DMS 273 (cell line): ENCODE measurements around the gene DBI.
A peak's percentile ranks its signal among the peaks of the same experiment; 100 is the strongest.
"Not testable (repeated sequence)": the region's sequence is repeated elsewhere in the genome, so short reads cannot be mapped to it uniquely, and the experiment has no call there.

ENCODE experiments used
- DNase-seq: peaks from one replicate; lab custom pipeline; 2025; ENCODE audit not compliant: unreplicated experiment; lab: John Stamatoyannopoulos, UW

DBI gene

GRCh38 chr2:119393971-119394748, 27.4 kb downstream of the DBI start:
- DNase-seq: no peak

- no peak for DNase-seq
Observed at GRCh38 chr2:119397196-119397595, 30.4 kb downstream of the DBI start.

- no peak for DNase-seq
Observed at GRCh38 chr2:119402106-119402505, 35.3 kb downstream of the DBI start.

- no peak for DNase-seq
Observed at GRCh38 chr2:119402645-119403560, 36.1 kb downstream of the DBI start.

- DNase-seq: not testable (repeated sequence)
Observed at GRCh38 chr2:119403618-119404017, 36.8 kb downstream of the DBI start.

- DNase-seq: no peak
Observed at GRCh38 chr2:119405151-119405550, 38.4 kb downstream of the DBI start.

GRCh38 chr2:119407430-119408220, 40.8 kb downstream of the DBI start:
- DNase-seq: peak; percentile 82

- peak; percentile 27 for DNase-seq
Observed at GRCh38 chr2:119408221-119408619, 41.4 kb downstream of the DBI start.

GRCh38 chr2:119409506-119409905, 42.7 kb downstream of the DBI start:
- no peak for DNase-seq

GRCh38 chr2:119414894-119415293, 48.1 kb downstream of the DBI start:
- DNase-seq: no peak

GRCh38 chr2:119415630-119416029, 48.9 kb downstream of the DBI start:
- no peak for DNase-seq

- DNase-seq: no peak
Observed at GRCh38 chr2:119416299-119416923, 49.6 kb downstream of the DBI start.

GRCh38 chr2:119417908-119418307, 51.1 kb downstream of the DBI start:
- DNase-seq: no peak

- no peak for DNase-seq
Observed at GRCh38 chr2:119419065-119419464, 52.3 kb downstream of the DBI start.

GRCh38 chr2:119419803-119420508, 53.2 kb downstream of the DBI start:
- DNase-seq: no peak

GRCh38 chr2:119421304-119421703, 54.5 kb downstream of the DBI start:
- no peak for DNase-seq

- no peak for DNase-seq
Observed at GRCh38 chr2:119421741-119422140, 55.0 kb downstream of the DBI start.
